Uterus (tissue), 2 donors: ENCODE results near the gene UNC119B.

Experiments
- POLR2A ChIP-seq, 2 donors: fragments of 450-650 bp; IDR thresholded peaks; one replicate each; pipeline ENCODE4 v1.6.1; 2016; ENCODE audit warnings: antibody characterized with exemption in 2 of 2, mild to moderate bottlenecking in 1 of 2, moderate library complexity in 1 of 2
- TF ChIP-seq, protein P1 (sequence below), 4 experiments: fragments of 200-600 bp in 2 of 4; fragments of 450-650 bp in 2 of 4; sonication (generic) in 2 of 4; IDR thresholded peaks; one replicate each; pipeline ENCODE4 v1.5.1; 2016 to 2019; ENCODE audit warnings: antibody characterized with exemption in 4 of 4, mild to moderate bottlenecking in 2 of 4, moderate library complexity in 1 of 4

GRCh38 chr12:120708651-120709050 is 1.6 kb upstream of the UNC119B start:
- TF ChIP-seq, protein P1, sequence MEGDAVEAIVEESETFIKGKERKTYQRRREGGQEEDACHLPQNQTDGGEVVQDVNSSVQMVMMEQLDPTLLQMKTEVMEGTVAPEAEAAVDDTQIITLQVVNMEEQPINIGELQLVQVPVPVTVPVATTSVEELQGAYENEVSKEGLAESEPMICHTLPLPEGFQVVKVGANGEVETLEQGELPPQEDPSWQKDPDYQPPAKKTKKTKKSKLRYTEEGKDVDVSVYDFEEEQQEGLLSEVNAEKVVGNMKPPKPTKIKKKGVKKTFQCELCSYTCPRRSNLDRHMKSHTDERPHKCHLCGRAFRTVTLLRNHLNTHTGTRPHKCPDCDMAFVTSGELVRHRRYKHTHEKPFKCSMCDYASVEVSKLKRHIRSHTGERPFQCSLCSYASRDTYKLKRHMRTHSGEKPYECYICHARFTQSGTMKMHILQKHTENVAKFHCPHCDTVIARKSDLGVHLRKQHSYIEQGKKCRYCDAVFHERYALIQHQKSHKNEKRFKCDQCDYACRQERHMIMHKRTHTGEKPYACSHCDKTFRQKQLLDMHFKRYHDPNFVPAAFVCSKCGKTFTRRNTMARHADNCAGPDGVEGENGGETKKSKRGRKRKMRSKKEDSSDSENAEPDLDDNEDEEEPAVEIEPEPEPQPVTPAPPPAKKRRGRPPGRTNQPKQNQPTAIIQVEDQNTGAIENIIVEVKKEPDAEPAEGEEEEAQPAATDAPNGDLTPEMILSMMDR (IDR thresholded peaks at IDR 0.05) = no peak
- TF ChIP-seq POLR2A (IDR thresholded peaks at IDR 0.05) = no peak
